HFF-Myc (cell line): Measurements from ENCODE around the gene LIMA1.

ENCODE experiments used
- DNase-seq: peaks from one replicate; pipeline ENCODE4 v3.0.0-alpha.2; 2011; ENCODE audit warnings: low read depth; ENCODE audit errors: extremely low read depth
- H3K4me3 ChIP-seq: replicated peaks from 2 replicates; pipeline ENCODE4 v1.5.1; 2011; ENCODE audit warnings: low read depth, mild to moderate bottlenecking, control low read depth, low read length
- CTCF ChIP-seq: IDR thresholded peaks from 2 replicates; pipeline ENCODE4 v1.5.1; 2012; ENCODE audit warnings: mild to moderate bottlenecking, low read depth, low read length, control low read depth; ENCODE audit errors: missing control alignments

The LIMA1 gene

GRCh38 chr12:50218386-50218785 lies 64.9 kb downstream of the LIMA1 start:
- no peak for TF ChIP-seq CTCF

GRCh38 chr12:50217202-50217601 lies 66.1 kb downstream of the LIMA1 start:
- TF ChIP-seq CTCF: no peak
- no peak overlapping the region for H3K4me3 ChIP-seq
- DNase-seq: no peak

More at GRCh38 chr12:50218386-50218785, 64.9 kb downstream of the LIMA1 start:
- H3K4me3 ChIP-seq: no peak overlapping the region
- DNase-seq: no peak

GRCh38 chr12:50215033-50215432 lies 68.3 kb downstream of the LIMA1 start:
- DNase-seq: no peak
- TF ChIP-seq CTCF: no peak
- no peak overlapping the region for H3K4me3 ChIP-seq

GRCh38 chr12:50214018-50214417 lies 69.3 kb downstream of the LIMA1 start:
- TF ChIP-seq CTCF: no peak
- no peak for DNase-seq
- no peak overlapping the region for H3K4me3 ChIP-seq

GRCh38 chr12:50213439-50213838 lies 69.9 kb downstream of the LIMA1 start:
- no peak for DNase-seq
- no peak overlapping the region for H3K4me3 ChIP-seq
- no peak for TF ChIP-seq CTCF

GRCh38 chr12:50212071-50212467 lies 71.3 kb downstream of the LIMA1 start:
- TF ChIP-seq CTCF: no peak

GRCh38 chr12:50211392-50212070 lies 71.8 kb downstream of the LIMA1 start:
- DNase-seq: no peak
- no peak for TF ChIP-seq CTCF
- no peak overlapping the region for H3K4me3 ChIP-seq

More at GRCh38 chr12:50212071-50212467, 71.3 kb downstream of the LIMA1 start:
- DNase-seq: no peak
- no peak overlapping the region for H3K4me3 ChIP-seq
